GM12878 (cell line): ENCODE measurements around the gene ZDHHC7.

ENCODE experiments used
- CBX3 ChIP-seq: fragments of 200-600 bp; sonication (generic); IDR thresholded peaks from 2 replicates; pipeline ENCODE4 v1.6.1; 2016; ENCODE audit warnings: low read depth, borderline replicate concordance
- EZH2 ChIP-seq: IDR thresholded peaks from 2 replicates; pipeline ENCODE4 v1.6.1; 2012; ENCODE audit warnings: low read depth, mild to moderate bottlenecking, control low read depth, inconsistent platforms, low read length, borderline replicate concordance; ENCODE audit not compliant: control insufficient read depth
- RCOR1 ChIP-seq: conservative IDR thresholded peaks from 2 replicates; pipeline ENCODE4 v1.6.1; 2012; ENCODE audit warnings: low read depth, low read length, improper control_type of control experiment
- TCF12 ChIP-seq: IDR thresholded peaks from 2 replicates; pipeline ENCODE4 v1.6.1; 2011; ENCODE audit warnings: low read depth, mild to moderate bottlenecking, low read length
- YBX1 ChIP-seq: fragments of 450-650 bp; IDR thresholded peaks from 2 replicates; pipeline ENCODE4 v1.6.1; 2016; ENCODE audit warnings: antibody characterized with exemption
- TF ChIP-seq, protein P1 (sequence below), 3 experiments: IDR thresholded peaks in 2 of 3; conservative IDR thresholded peaks in 1 of 3; 2 replicates each; pipeline ENCODE4 v1.5.1; 2011; ENCODE audit warnings: low read depth in 3 of 3, low read length in 3 of 3, mild to moderate bottlenecking in 3 of 3, control low read depth in 2 of 3, moderate library complexity in 2 of 3, inconsistent platforms in 1 of 3, mixed read lengths in 1 of 3; ENCODE audit not compliant: control insufficient read depth in 2 of 3, insufficient read depth in 1 of 3; ENCODE audit errors: extremely low read depth in 1 of 3

- TF ChIP-seq RCOR1 (no peak), CBX3 (no peak), EZH2 (no peak), YBX1 (no peak), TCF12 (no peak)
- TF ChIP-seq, protein P1, sequence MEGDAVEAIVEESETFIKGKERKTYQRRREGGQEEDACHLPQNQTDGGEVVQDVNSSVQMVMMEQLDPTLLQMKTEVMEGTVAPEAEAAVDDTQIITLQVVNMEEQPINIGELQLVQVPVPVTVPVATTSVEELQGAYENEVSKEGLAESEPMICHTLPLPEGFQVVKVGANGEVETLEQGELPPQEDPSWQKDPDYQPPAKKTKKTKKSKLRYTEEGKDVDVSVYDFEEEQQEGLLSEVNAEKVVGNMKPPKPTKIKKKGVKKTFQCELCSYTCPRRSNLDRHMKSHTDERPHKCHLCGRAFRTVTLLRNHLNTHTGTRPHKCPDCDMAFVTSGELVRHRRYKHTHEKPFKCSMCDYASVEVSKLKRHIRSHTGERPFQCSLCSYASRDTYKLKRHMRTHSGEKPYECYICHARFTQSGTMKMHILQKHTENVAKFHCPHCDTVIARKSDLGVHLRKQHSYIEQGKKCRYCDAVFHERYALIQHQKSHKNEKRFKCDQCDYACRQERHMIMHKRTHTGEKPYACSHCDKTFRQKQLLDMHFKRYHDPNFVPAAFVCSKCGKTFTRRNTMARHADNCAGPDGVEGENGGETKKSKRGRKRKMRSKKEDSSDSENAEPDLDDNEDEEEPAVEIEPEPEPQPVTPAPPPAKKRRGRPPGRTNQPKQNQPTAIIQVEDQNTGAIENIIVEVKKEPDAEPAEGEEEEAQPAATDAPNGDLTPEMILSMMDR (IDR thresholded peaks at IDR 0.05 in 2 of 3, conservative IDR thresholded peaks at IDR 0.05 in 1 of 3; ENCODE audit: control insufficient read depth in 2 of 3, extremely low read depth in 1 of 3, insufficient read depth in 1 of 3, low read depth in 3 of 3, low read length in 3 of 3): no peak
Observed at GRCh38 chr16:84949772-84950436, 61.4 kb downstream of the ZDHHC7 start.
